ENCODE measurements around the gene HMGN1. TPM values are rescaled to one million over a fixed set of nuclear protein-coding genes. Genes with fewer than 3 reads are reported as not detected.
A peak's percentile ranks its signal among the peaks of the same experiment; 100 is the strongest.
"Not testable (repeated sequence)": the region's sequence is repeated elsewhere in the genome, so short reads cannot be mapped to it uniquely, and the experiment has no call there.

Gene HMGN1
- total RNA-seq, 1 donor from 2014 or later, result 187 TPM

DNA sequence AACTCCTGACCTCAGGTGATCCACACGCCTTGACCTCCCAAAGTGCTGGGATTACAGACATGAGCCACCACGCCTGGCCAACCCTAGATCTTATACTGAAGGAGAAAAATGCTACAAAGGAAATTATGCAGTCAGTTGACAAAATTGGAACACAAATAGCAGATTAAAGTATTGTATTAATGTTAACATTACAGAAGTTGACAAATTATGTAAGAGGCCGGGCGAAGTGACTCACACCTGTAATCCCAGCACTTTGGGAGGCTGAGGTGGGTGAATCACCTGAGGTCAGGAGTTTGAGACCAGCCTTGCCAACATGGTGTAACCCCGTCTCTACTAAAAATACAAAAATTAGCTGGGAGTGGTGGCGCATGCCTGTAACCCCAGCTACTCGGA lies 21.0 kb upstream of the HMGN1 start:
- DNase-seq (ENCODE audit: extremely low read depth, low read depth, low spot score), result not testable (repeated sequence)

DNA sequence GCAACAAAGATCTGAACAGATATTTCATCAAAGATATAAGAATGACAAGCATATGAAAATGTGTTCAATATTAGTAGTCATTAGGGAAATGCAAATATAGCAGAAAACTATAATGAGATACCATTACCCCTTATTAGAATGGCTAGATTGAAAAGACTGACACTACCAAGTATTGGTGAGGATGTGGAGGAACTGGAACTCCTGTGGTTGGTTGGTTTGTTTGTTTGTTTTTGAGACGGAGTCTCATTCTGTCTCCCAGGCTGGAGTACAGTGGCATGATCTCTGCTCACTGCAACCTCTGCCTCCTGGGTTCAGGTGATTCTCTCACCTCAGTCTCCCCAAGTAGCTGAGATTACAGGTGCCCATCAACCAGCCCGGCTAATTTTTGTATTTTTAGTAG lies 18.9 kb upstream of the HMGN1 start:
- DNase-seq (ENCODE audit: extremely low read depth, low read depth, low spot score), result no peak

DNA sequence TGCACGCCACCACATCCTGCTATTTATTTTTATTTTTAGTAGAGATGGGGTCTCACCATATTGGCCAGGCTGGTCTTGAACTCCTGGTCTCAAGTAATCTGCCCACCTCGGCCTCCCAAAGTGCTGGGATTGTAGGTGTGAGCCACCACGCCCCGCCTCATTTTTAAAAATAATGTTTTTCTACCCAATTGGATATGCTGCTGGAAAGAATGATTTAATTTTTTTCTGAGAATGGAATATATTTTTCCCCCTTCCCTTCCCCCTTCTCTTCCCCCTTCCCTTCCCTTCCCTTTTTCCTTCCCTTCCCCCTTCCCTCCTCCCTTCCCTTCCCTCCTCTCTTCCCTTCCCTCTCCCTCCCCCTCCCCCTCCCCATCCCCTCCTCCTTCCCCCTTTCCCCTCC lies 17.7 kb upstream of the HMGN1 start:
- DNase-seq (ENCODE audit: extremely low read depth, low read depth, low spot score), result no peak

DNA sequence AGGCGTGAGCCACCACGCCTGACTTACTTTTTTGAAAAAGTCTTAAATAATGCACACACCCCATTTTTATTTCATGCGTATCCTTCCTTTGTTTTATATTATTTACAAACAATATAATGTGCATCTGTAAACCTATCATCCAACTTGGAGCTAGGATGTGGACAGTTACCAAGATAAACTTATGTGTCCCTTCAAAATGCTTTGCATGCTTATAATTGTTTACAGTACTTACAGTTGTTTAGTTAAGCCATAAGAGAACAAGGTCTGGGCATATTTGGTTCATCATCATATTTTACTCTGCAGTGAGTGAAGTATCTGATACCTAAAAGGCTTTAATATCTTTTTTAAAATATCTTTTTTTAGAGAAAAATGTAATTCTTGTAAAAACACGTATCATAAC lies 16.1 kb upstream of the HMGN1 start:
- no peak for DNase-seq (ENCODE audit: extremely low read depth, low read depth, low spot score)

DNA sequence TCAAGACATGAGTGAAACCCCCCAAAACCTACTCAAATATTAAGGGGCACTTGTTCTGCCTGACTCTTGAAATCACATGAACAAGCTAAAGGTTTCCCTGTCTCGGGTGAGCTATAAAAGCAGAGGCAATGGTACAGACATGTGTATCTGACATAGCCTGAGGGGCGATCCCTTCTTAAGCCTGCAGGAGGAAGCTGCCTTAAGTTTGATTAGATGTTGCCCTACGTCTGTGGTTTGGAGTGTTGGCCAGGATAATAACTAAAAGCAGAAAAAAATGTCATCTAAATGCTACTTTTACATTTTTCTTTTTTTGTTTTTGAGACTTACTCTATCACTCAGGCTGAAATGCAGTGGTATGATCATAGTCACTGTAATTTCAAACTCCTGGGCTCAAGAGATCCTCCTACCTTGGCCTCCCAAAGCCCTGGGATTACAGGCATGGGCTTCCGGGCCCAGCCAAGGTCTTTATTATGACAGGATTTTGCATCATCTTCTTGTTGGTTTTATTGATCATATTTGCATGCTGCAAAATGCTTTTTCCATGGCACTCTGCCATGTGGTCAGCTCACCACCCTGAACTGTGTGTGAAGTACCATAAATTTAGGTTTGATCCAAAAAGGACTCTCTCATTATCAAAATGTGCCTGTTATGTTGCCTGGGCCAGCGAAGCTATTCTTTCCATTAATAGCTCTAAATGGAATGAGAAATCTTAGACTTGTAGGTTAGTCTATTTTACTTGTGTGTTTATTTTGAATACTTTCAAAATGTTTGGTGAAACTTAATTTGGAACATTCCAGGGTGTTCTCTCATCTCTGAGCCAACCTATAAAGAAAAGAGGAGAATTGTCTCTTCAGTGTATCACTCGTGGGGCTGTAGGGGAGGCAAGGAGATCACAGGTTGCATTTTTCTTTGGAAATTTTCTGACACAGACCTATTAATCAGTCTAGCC lies 15.0 kb upstream of the HMGN1 start:
- no peak for DNase-seq (ENCODE audit: extremely low read depth, low read depth, low spot score)

DNA sequence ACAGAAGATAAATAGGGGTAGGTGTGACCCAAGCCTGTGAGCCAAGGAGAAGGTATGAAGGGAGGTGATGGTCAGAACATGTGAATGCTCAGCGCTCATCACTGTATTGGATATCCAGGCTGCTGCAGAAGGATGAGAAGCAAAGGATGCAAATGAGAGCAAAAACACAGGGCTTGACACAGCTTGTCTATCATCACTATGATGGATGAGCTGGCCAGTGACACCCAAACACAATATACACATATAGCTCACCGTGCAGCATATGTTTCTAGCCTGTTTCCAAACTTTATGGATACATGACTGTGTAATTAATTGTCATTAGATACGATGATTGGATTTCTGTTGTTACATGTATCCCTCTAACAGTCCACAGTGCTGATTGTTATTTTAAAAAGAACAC lies 13.8 kb upstream of the HMGN1 start:
- no peak for DNase-seq (ENCODE audit: extremely low read depth, low read depth, low spot score)

DNA sequence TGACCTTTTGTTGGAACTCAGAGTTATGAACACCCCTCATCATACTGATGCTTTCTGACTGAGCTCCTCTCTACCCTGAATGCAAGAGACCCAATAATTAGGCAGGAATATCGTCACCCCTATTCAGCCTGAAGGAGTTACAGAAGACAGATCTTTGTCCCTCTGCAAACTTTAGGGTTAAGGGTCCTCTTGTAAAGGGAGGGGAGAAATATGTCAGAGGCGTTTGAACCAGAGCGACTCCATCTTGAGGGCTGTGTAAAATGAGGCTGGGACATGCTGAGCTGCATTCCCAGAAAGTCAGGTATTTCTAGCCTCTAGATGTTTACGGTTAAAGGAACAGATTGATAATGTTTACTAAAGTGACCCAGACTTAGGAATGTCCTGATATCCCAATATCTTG lies 10.5 kb upstream of the HMGN1 start:
- DNase-seq (ENCODE audit: extremely low read depth, low read depth, low spot score), result no peak

DNA sequence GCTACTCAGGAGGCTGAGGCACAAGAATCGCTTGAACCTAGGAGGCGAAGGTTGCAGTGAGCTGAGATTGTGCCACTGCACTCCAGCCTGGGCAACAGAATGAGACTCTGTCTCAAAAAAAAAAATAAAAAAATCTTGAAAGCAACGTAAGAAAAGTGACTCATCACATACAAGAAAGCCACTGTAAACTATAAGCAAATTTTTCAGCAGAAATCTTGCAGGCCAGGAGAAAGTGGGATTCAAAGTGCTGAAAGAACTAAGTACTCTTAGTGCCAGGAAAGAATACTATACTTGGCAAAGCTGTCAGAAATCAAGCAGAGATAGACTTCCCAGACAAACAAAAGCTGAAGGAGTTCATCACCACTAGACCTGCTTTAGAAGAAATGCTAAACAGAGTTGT lies 4.4 kb upstream of the HMGN1 start:
- DNase-seq (ENCODE audit: extremely low read depth, low read depth, low spot score), result no peak

DNA sequence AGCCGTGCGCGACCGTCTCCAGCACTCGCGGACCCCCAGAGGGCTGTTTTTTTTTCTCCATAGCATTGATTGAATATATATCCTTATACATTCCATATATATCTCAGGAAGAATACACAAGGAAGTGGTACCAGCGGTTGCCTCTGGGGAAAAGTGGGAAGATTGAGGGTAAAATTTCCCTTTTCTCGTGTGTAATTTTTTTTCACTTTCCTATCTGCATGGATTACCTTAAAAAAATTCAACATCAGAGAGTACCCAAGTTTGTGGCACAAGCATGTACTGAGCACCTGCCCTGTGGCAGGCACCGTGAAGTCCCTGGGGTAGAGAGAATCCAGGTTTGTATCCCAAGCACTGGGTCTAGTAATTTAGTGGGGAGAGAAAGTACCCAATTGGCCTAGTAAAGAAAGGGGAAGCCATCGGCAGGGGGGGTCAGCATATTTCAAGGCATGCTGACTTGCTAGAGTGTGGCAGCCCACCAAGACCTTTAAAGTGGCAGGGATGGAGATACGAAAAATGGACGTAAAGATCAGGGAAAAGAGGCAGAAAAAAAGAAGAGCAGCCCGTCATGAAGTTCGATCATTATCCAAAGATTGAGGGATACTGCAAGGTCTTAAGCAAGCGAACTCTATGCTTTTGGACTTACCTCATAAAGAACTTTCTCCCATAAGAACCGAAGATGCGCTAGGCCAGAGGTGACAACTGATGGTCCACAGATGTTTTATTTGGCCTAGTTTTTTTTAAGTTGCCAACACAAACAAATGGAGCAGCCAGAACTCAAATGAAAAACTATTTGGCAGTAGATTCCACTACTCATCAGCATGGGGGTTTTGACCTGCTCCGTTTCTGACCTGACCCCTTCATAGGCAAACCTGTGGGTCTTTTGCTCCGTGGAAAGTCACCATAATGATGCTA lies 1.5 kb upstream of the HMGN1 start:
- no peak for DNase-seq (ENCODE audit: extremely low read depth, low read depth, low spot score)

DNA sequence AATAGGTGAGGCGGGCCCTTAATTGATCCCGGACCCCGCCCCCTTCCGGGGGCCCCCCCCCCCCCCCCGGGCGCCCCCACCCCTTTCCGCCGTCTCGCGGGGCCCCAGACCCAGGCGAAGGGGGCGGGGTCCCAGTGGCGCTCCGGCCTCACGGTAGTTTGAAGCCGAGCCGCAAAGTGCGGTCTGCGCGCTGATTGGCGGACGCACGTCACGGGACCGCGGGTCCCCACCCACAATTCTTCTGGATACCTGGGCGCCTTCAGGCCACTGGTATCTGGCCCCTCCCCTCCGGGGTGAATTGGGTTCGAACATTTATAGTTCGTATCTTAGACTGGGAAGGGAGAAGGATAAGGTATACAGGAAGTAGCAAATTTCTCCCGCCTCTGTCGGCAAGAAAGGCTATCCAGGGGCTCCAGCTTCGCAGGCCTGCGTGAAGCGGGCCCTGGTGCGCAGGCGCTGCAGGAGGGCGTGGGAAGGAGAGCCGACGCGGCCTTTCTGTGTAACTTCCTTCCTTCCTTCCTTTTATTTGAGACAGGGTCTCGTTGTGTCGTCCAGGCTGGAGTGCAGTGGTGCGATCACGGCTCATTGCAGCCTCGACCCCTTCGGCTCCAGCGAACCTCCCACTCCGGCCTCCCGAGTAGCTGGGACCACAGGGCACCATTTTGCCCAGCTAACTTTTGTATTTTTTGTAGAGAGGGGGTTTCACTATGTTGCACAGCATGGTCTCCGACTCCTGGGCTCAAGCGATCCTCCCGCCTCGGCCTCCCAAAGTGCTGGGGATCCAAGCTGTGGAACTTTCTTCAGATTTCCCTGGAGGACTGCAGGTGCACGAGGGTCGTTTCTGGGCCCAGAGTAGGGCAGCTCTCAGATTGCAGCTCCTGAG lies 564 bp upstream of the HMGN1 start:
- DNase-seq (ENCODE audit: extremely low read depth, low read depth, low spot score), result peak; percentile 64

DNA sequence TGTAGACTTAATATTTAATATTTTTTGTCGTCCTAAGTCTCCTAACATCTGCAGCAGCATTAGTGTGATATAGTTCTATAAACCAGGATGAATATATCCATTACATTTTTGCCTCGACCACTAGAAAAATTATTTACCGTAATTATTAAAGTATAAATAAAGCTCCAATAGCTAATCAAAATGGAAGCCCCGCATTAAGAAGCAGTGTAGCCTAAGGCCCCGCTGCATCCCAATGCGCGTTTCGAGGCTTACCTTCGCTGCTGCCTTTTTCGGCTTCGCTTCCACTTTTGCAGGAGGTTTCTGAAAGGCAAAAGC lies 891 bp downstream of the HMGN1 start:
- no peak for DNase-seq (ENCODE audit: extremely low read depth, low read depth, low spot score)

DNA sequence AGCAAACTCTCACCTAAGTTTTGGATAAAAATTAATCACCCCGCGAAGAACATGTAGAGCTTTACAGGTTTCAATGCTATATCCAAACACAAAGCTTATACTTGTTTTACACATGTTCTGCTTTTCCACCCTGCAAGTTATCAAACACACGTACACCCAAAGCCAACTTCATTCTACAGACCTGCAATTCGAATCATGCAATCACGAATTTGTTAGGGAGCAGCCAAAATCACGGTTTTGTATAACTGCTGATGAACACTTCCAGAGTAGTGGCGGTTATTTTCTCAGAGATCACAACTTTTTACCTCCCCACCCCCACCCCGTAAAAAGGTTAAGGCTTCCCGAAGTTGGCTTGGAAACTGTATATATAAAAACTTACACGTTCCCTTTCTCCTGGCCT lies 1.4 kb downstream of the HMGN1 start:
- DNase-seq (ENCODE audit: extremely low read depth, low read depth, low spot score), result no peak

DNA sequence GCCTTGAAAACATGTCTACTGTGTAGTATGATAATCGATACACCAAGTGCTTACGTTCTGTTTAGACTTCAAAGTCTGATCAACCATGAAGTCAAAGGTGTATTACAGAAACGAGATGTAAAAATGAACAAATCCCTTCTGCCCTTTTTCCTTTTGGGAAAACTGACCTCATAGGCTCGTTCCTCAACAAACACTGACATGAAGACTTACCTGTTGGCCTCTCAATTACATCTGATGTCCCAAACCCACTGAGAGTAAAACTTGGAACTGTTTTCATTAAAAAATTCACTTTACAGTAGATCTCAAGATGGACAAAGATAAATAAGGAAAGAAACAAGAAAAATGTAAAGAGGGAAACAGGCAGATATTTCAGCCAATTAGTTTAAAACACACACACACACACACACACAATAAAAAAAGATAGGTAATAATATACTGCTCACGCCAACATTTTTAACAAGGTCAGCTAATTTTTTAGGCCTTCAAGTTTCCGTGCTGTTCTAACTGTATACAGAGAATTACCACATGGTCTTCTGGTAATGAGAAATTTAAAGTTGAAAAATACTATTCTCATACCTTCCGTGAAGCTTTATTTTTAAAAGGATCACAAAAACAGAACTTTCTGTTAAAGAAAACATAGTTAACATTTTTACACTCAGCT lies 2.1 kb downstream of the HMGN1 start:
- DNase-seq (ENCODE audit: extremely low read depth, low read depth, low spot score), result no peak

DNA sequence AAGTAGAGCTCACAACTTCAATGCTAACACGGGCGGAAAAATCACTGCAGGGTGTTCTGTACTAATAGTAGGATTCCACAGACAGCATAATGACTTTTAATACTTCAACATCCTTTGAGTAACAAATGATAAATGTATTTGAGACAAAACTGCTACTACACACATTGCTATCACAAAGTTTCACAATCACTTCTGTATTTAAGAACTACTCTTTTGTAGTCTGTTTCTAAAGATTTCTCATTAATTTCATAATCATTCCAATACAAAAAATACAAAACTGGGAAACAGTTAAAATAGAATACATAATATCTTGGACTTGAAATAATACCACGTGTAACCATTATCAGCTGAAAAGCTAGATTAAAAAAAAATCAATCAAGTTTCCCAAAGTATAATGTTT lies 2.7 kb downstream of the HMGN1 start:
- DNase-seq (ENCODE audit: extremely low read depth, low read depth, low spot score), result no peak

DNA sequence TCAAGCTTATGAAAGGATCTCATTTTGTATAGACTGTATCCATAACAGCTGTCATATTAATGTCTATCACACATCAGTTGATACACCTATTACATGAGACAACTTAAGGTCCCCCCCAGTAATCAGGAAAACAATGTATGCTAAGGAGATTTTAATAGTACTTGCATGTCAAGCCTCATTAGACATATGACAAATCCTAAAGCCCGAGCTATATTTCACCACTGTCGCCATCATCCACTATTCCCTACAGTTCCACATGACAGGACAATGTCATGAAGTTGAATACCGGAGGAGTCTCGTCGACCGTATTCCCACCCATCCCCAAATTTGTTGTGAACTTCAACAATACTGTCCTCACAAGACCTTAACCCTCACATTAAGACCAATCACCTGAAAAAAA lies 3.4 kb downstream of the HMGN1 start:
- no peak for DNase-seq (ENCODE audit: extremely low read depth, low read depth, low spot score)

DNA sequence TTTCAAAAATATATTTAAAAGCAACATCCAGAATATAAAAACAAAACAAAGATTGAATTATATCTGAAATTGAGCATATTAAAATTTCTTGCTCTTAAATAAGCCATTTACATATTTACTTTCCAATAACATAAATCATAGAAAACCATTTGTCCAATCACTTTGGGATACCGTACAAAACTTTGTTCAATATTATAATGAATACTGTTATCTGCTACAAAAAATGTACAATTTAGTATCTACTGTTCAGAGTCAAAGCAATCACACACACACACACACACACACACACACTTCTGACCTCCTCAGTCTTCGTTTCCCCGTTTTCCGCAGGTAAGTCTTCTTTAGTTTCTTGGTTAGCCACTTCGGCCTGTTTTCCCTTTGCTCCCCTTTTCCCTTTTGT lies 4.0 kb downstream of the HMGN1 start:
- no peak for DNase-seq (ENCODE audit: extremely low read depth, low read depth, low spot score)

DNA sequence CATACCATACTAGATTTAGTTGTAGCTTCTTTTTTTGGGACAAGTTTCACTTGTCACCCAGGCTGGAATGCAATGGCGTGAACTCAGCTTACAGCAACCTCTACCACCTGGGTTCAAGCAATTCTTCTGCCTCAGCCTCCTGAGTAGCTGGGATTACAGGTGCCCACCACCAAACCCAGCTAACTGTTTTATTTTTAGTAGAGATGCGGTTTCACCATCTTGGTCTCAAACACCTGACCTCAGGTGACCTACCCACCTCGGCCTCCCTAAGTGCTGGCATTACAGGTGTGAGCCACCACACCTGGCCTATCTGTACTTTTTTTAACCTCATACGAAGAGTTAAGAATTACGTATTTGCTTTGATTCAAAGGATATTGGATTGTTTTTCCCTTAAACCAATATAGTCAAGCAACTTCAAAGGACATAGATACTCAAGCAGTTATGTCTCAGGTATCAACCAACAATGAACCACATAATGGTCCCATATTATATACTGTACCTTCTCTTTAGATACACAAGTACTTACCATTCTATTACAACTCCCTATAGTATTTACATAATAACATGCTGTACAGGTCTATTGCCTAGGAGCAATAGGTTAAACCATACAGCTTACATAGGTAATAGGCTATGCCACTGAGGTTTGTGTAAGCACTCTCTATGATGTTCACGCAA lies 7.5 kb downstream of the HMGN1 start:
- no peak for DNase-seq (ENCODE audit: extremely low read depth, low read depth, low spot score)

DNA sequence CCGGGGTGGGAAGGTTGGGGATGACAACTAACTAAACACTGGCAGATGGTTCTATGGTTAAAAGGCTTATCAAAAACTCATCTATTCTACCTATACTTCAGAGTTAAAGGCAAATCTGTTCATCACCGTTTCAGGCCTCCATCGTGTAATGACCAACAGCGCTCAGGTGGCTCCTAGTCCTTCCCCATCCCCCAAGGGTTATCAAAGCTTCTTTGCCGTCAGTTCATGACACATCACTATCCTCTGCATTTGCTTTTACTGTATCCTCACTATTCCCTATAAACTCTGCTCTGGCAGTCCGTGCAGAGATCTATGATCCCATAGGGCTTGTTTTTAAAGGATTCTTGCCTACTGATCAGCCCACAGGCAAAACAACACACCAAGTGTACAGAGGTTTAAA lies 8.2 kb downstream of the HMGN1 start:
- no peak for DNase-seq (ENCODE audit: extremely low read depth, low read depth, low spot score)

DNA sequence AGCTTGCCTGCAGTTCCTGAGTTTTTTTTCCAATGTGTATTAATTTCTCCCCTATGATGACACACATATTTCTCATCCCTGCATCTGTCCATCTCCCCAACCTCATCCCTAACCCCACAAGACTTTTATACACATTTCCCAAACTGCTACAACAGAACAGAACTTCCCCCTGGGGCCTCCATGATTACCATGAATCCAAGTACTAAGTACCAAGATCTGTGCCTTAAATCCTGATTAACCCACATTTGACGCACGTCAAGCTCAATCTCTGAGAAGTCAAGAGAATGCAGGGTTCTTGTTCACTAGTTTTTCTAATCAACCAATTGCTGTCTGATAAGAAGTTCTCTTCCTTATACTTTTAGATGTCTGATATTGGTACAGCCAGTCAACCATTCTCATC lies 9.7 kb downstream of the HMGN1 start:
- DNase-seq (ENCODE audit: extremely low read depth, low read depth, low spot score), result no peak

DNA sequence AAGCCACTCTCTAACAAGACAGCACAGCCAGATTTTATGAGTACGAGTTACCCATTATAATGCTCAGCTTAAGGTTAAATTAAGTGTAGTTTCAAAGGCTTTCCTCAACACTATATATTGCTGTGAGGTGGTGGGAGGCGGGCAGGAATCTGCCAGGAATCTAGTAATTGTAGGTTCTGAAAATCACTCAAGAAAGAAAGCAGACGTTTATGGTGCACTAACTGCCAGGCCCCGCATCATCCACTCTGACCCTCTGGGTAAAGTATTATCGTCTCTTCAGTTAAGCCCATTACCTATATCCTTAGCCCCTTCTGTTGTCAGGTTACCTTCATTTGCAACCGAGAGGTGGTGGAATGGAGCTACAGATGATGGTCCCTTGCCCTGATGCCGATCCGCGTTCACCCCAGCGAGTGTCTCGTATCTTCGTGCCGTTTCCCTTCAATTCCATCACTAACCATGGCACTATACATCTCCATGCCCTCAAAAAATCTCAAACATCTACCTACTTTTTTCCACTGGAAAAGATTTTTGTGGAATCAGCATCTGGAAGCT lies 12.4 kb downstream of the HMGN1 start:
- no peak for DNase-seq (ENCODE audit: extremely low read depth, low read depth, low spot score)

All from glomerular endothelial cell (primary cell).